HEK293 (cell line): ENCODE data around the gene ZDHHC24.

Experiments
- GLIS1 ChIP-seq: fragments of 450-650 bp; formaldehyde crosslinking; IDR thresholded peaks from 2 replicates; pipeline ENCODE4 v1.5.1; 2016; ENCODE audit warnings: missing biosample characterization, missing genetic modification characterization
- HOXD13 ChIP-seq: sonication (generic); formaldehyde crosslinking; IDR thresholded peaks from 2 replicates; pipeline ENCODE4 v1.8.0; 2022; ENCODE audit warnings: missing genetic modification reagents, borderline replicate concordance
- KLF1 ChIP-seq: fragments of 450-650 bp; formaldehyde crosslinking; IDR thresholded peaks from 2 replicates; pipeline ENCODE4 v1.5.1; 2016; ENCODE audit warnings: missing biosample characterization, missing genetic modification characterization
- KLF16 ChIP-seq: fragments of 450-650 bp; formaldehyde crosslinking; IDR thresholded peaks from 2 replicates; pipeline ENCODE4 v1.5.1; 2017; ENCODE audit warnings: missing biosample characterization, missing genetic modification characterization
- KLF7 ChIP-seq: fragments of 450-650 bp; formaldehyde crosslinking; IDR thresholded peaks from 2 replicates; pipeline ENCODE4 v1.5.1; 2016; ENCODE audit warnings: missing biosample characterization, missing genetic modification characterization, borderline replicate concordance
- KLF9 ChIP-seq: fragments of 450-650 bp; formaldehyde crosslinking; IDR thresholded peaks from 2 replicates; pipeline ENCODE4 v1.5.1; 2016; ENCODE audit warnings: missing biosample characterization, missing genetic modification characterization, low read depth
- SP3 ChIP-seq: fragments of 450-650 bp; formaldehyde crosslinking; IDR thresholded peaks from 2 replicates; pipeline ENCODE4 v1.5.1; 2016; ENCODE audit warnings: missing biosample characterization, missing genetic modification characterization
- YY2 ChIP-seq: fragments of 450-650 bp; formaldehyde crosslinking; IDR thresholded peaks from 2 replicates; pipeline ENCODE4 v1.5.1; 2016; ENCODE audit warnings: missing biosample characterization, missing genetic modification characterization
- ZBTB17 ChIP-seq: fragments of 450-650 bp; formaldehyde crosslinking; IDR thresholded peaks from 2 replicates; pipeline ENCODE4 v1.5.1; 2016; ENCODE audit warnings: missing biosample characterization, missing genetic modification characterization
- ZFP3 ChIP-seq: fragments of 450-650 bp; formaldehyde crosslinking; IDR thresholded peaks from 2 replicates; pipeline ENCODE4 v1.5.1; 2016; ENCODE audit warnings: low read depth, missing biosample characterization, missing genetic modification characterization
- ZFP37 ChIP-seq: fragments of 450-650 bp; formaldehyde crosslinking; IDR thresholded peaks from 2 replicates; pipeline ENCODE4 v1.5.1; 2016; ENCODE audit warnings: missing biosample characterization, missing genetic modification characterization
- ZNF184 ChIP-seq: fragments of 450-650 bp; IDR thresholded peaks from 2 replicates; pipeline ENCODE4 v1.5.1; 2018; ENCODE audit warnings: missing biosample characterization, mild to moderate bottlenecking, missing genetic modification characterization
- ZNF391 ChIP-seq: fragments of 450-650 bp; formaldehyde crosslinking; IDR thresholded peaks from 2 replicates; pipeline ENCODE4 v1.5.1; 2016; ENCODE audit warnings: low read depth, missing biosample characterization, missing genetic modification characterization, borderline replicate concordance
- ZNF561 ChIP-seq: fragments of 450-650 bp; IDR thresholded peaks from 2 replicates; pipeline ENCODE4 v1.5.1; 2018; ENCODE audit warnings: missing biosample characterization, missing genetic modification characterization, borderline replicate concordance
- ZNF600 ChIP-seq: fragments of 450-650 bp; formaldehyde crosslinking; IDR thresholded peaks from 2 replicates; pipeline ENCODE4 v1.5.1; 2016; ENCODE audit warnings: missing biosample characterization, missing genetic modification characterization
- ZNF629 ChIP-seq: fragments of 450-650 bp; formaldehyde crosslinking; IDR thresholded peaks from 2 replicates; pipeline ENCODE4 v1.5.1; 2017; ENCODE audit warnings: missing biosample characterization, missing genetic modification characterization
- ZNF843 ChIP-seq: fragments of 450-650 bp; formaldehyde crosslinking; IDR thresholded peaks from 2 replicates; pipeline ENCODE4 v1.5.1; 2016; ENCODE audit warnings: missing biosample characterization, missing genetic modification characterization
- ZSCAN23 ChIP-seq: fragments of 450-650 bp; formaldehyde crosslinking; IDR thresholded peaks from 2 replicates; pipeline ENCODE4 v1.5.1; 2016; ENCODE audit warnings: missing biosample characterization, missing genetic modification characterization
- ZSCAN30 ChIP-seq: fragments of 450-650 bp; IDR thresholded peaks from 2 replicates; pipeline ENCODE4 v1.5.1; 2018; ENCODE audit warnings: missing biosample characterization, mild to moderate bottlenecking, missing genetic modification characterization, moderate library complexity
- ZXDB ChIP-seq: fragments of 450-650 bp; formaldehyde crosslinking; IDR thresholded peaks from 2 replicates; pipeline ENCODE4 v1.5.1; 2016; ENCODE audit warnings: missing biosample characterization, missing genetic modification characterization
- TF ChIP-seq, protein P1 (sequence below): fragments of 450-650 bp; formaldehyde crosslinking; IDR thresholded peaks from 2 replicates; pipeline ENCODE4 v1.5.1; 2016; ENCODE audit warnings: missing biosample characterization, missing genetic modification characterization
- TF ChIP-seq, protein P2 (sequence below): fragments of 450-650 bp; IDR thresholded peaks from 2 replicates; pipeline ENCODE4 v1.5.1; 2018; ENCODE audit warnings: missing biosample characterization, mild to moderate bottlenecking, missing genetic modification characterization
- TF ChIP-seq, protein P3 (sequence below): fragments of 450-650 bp; formaldehyde crosslinking; IDR thresholded peaks from 2 replicates; pipeline ENCODE4 v1.5.1; 2016; ENCODE audit warnings: missing biosample characterization, missing genetic modification characterization
- TF ChIP-seq, protein P4 (sequence below): fragments of 450-650 bp; formaldehyde crosslinking; optimal IDR thresholded peaks from 2 replicates; pipeline ENCODE3; 2016; ENCODE audit warnings: missing biosample characterization, mild to moderate bottlenecking, missing genetic modification characterization
- TF ChIP-seq, protein P5 (sequence below): fragments of 450-650 bp; formaldehyde crosslinking; IDR thresholded peaks from 2 replicates; pipeline ENCODE4 v1.5.1; 2016; ENCODE audit warnings: missing biosample characterization, missing genetic modification characterization
- TF ChIP-seq, protein P6 (sequence below): fragments of 450-650 bp; formaldehyde crosslinking; IDR thresholded peaks from 2 replicates; pipeline ENCODE4 v1.5.1; 2016; ENCODE audit warnings: missing biosample characterization, missing genetic modification characterization
- TF ChIP-seq, protein P7 (sequence below): fragments of 450-650 bp; formaldehyde crosslinking; IDR thresholded peaks from 2 replicates; pipeline ENCODE4 v1.5.1; 2016; ENCODE audit warnings: missing biosample characterization, missing genetic modification characterization

Gene ZDHHC24

DNA sequence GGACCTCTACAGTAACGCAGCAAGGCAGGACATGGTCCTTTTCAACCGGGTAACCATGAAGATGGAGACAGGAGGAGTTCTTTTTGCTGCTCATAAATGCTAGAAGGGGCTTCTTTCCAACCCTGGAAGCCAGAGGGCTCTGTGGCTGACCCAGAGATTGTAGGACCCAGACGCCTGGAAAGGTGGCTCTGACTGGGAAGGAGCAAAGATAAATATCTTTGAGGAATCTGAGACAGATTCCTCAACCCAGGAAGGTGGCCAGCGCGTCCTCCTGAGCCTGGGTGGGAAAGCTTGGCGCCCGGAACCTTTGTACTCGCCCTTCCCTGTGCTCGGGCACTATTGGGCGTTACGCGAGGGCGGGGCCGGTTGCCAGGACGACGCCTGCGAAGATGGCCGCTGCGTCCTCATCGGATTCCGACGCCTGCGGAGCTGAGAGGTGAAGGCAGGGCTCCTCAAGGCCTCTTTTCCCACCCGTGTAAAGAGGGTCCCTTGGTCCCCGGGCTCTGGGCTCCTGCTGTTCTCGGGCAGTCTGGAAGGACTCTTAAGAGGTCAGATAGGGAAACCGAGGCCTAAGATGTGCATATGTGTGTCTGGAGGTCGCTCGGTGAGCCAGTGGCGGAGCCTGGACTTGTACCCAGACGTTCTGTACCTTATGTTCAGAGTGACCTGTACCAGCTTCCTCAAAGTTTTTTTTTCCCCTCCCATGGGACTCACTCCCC is 35.4 kb downstream of the ZDHHC24 start, which contains the start of gene BBS1 (continued):
- TF ChIP-seq, protein P1, sequence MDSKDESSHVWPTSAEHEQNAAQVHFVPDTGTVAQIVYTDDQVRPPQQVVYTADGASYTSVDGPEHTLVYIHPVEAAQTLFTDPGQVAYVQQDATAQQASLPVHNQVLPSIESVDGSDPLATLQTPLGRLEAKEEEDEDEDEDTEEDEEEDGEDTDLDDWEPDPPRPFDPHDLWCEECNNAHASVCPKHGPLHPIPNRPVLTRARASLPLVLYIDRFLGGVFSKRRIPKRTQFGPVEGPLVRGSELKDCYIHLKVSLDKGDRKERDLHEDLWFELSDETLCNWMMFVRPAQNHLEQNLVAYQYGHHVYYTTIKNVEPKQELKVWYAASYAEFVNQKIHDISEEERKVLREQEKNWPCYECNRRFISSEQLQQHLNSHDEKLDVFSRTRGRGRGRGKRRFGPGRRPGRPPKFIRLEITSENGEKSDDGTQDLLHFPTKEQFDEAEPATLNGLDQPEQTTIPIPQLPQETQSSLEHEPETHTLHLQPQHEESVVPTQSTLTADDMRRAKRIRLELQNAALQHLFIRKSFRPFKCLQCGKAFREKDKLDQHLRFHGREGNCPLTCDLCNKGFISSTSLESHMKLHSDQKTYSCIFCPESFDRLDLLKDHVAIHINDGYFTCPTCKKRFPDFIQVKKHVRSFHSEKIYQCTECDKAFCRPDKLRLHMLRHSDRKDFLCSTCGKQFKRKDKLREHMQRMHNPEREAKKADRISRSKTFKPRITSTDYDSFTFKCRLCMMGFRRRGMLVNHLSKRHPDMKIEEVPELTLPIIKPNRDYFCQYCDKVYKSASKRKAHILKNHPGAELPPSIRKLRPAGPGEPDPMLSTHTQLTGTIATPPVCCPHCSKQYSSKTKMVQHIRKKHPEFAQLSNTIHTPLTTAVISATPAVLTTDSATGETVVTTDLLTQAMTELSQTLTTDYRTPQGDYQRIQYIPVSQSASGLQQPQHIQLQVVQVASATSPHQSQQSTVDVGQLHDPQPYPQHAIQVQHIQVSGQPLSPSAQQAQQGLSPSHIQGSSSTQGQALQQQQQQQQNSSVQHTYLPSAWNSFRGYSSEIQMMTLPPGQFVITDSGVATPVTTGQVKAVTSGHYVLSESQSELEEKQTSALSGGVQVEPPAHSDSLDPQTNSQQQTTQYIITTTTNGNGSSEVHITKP (tag by site-specific recombination): 0 out of 2 replicates have a peak, but pooled peaks have one; percentile 14
- TF ChIP-seq, protein P2, sequence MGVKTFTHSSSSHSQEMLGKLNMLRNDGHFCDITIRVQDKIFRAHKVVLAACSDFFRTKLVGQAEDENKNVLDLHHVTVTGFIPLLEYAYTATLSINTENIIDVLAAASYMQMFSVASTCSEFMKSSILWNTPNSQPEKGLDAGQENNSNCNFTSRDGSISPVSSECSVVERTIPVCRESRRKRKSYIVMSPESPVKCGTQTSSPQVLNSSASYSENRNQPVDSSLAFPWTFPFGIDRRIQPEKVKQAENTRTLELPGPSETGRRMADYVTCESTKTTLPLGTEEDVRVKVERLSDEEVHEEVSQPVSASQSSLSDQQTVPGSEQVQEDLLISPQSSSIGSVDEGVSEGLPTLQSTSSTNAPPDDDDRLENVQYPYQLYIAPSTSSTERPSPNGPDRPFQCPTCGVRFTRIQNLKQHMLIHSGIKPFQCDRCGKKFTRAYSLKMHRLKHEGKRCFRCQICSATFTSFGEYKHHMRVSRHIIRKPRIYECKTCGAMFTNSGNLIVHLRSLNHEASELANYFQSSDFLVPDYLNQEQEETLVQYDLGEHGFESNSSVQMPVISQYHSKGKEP (tag by site-specific recombination): no peak
- peak; percentile 55; the same call in 1 of the 2 replicates for TF ChIP-seq ZNF561 (tag by site-specific recombination)
- TF ChIP-seq ZFP3 (tag by site-specific recombination): no peak
- TF ChIP-seq, protein P3, sequence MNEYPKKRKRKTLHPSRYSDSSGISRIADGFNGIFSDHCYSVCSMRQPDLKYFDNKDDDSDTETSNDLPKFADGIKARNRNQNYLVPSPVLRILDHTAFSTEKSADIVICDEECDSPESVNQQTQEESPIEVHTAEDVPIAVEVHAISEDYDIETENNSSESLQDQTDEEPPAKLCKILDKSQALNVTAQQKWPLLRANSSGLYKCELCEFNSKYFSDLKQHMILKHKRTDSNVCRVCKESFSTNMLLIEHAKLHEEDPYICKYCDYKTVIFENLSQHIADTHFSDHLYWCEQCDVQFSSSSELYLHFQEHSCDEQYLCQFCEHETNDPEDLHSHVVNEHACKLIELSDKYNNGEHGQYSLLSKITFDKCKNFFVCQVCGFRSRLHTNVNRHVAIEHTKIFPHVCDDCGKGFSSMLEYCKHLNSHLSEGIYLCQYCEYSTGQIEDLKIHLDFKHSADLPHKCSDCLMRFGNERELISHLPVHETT (tag by site-specific recombination): peak; percentile 63
- peak; percentile 91 for TF ChIP-seq KLF7 (tag by site-specific recombination)
- no peak for TF ChIP-seq HOXD13 (CRISPR knock-in tag)
- TF ChIP-seq ZNF843 (tag by site-specific recombination): peak; percentile 19; the same call in 1 of the 2 replicates
- TF ChIP-seq ZNF391 (tag by site-specific recombination): 0 out of 2 replicates have a peak, but pooled peaks have one; percentile 78
- TF ChIP-seq, protein P4, sequence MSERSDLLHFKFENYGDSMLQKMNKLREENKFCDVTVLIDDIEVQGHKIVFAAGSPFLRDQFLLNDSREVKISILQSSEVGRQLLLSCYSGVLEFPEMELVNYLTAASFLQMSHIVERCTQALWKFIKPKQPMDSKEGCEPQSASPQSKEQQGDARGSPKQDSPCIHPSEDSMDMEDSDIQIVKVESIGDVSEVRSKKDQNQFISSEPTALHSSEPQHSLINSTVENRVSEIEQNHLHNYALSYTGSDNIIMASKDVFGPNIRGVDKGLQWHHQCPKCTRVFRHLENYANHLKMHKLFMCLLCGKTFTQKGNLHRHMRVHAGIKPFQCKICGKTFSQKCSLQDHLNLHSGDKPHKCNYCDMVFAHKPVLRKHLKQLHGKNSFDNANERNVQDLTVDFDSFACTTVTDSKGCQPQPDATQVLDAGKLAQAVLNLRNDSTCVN (tag by site-specific recombination): peak; percentile 30
- peak; percentile 87; the same call in 1 of the 2 replicates for TF ChIP-seq ZFP37 (tag by site-specific recombination)
- TF ChIP-seq, protein P5, sequence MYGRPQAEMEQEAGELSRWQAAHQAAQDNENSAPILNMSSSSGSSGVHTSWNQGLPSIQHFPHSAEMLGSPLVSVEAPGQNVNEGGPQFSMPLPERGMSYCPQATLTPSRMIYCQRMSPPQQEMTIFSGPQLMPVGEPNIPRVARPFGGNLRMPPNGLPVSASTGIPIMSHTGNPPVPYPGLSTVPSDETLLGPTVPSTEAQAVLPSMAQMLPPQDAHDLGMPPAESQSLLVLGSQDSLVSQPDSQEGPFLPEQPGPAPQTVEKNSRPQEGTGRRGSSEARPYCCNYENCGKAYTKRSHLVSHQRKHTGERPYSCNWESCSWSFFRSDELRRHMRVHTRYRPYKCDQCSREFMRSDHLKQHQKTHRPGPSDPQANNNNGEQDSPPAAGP: peak; percentile 85
- peak; percentile 90 for TF ChIP-seq KLF16 (tag by site-specific recombination)
- TF ChIP-seq KLF1 (tag by site-specific recombination): peak; percentile 74
- no peak; the same call in 1 of the 2 replicates for TF ChIP-seq ZNF600 (tag by site-specific recombination)
- peak; percentile 86 for TF ChIP-seq KLF9 (tag by site-specific recombination)
- TF ChIP-seq ZSCAN23: 0 out of 2 replicates have a peak, but pooled peaks have one; percentile 49
- peak; percentile 62 for TF ChIP-seq ZNF629
- TF ChIP-seq ZXDB (tag by site-specific recombination): peak; percentile 67
- TF ChIP-seq, protein P6, sequence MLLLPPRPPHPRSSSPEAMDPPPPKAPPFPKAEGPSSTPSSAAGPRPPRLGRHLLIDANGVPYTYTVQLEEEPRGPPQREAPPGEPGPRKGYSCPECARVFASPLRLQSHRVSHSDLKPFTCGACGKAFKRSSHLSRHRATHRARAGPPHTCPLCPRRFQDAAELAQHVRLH (tag by site-specific recombination): peak; percentile 50
- TF ChIP-seq ZNF184 (tag by site-specific recombination): 0 out of 2 replicates have a peak, but pooled peaks have one; percentile 15
- TF ChIP-seq, protein P7, sequence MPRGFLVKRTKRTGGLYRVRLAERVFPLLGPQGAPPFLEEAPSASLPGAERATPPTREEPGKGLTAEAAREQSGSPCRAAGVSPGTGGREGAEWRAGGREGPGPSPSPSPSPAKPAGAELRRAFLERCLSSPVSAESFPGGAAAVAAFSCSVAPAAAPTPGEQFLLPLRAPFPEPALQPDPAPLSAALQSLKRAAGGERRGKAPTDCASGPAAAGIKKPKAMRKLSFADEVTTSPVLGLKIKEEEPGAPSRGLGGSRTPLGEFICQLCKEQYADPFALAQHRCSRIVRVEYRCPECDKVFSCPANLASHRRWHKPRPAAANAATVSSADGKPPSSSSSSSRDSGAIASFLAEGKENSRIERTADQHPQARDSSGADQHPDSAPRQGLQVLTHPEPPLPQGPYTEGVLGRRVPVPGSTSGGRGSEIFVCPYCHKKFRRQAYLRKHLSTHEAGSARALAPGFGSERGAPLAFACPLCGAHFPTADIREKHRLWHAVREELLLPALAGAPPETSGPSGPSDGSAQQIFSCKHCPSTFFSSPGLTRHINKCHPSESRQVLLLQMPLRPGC (tag by site-specific recombination): 0 out of 2 replicates have a peak, but pooled peaks have one; percentile 52
- TF ChIP-seq ZSCAN30 (tag by site-specific recombination): 0 out of 2 replicates have a peak, but pooled peaks have one; percentile 42
- TF ChIP-seq YY2: peak; percentile 89
- peak; percentile 83 for TF ChIP-seq SP3 (tag by site-specific recombination)
- peak; percentile 61 for TF ChIP-seq ZBTB17 (tag by site-specific recombination)
- no peak for TF ChIP-seq GLIS1 (tag by site-specific recombination)
